ENCODE results near the gene C1orf35.

GRCh38 chr1:228106800-228107054 is 3.6 kb upstream of the C1orf35 start:
- TF ChIP-seq POLR2AphosphoS5 (IDR thresholded peaks at IDR 0.05; ENCODE audit: borderline replicate concordance, low read depth, low read length) (no peak), EZH2 (IDR thresholded peaks at IDR 0.05) (no peak), FOXP2 (optimal IDR thresholded peaks at IDR 0.05; ENCODE audit: control extremely low read depth, extremely low read length, insufficient read depth) (no peak)

Data from SK-N-MC (cell line).